Measurements from ENCODE around the gene TTLL6. TPM values are rescaled to one million over a fixed set of nuclear protein-coding genes. Genes with fewer than 3 reads are reported as not detected.

Gene TTLL6
- total RNA-seq, 1 experiment from 2014 or later, result 3.4 TPM

DNA sequence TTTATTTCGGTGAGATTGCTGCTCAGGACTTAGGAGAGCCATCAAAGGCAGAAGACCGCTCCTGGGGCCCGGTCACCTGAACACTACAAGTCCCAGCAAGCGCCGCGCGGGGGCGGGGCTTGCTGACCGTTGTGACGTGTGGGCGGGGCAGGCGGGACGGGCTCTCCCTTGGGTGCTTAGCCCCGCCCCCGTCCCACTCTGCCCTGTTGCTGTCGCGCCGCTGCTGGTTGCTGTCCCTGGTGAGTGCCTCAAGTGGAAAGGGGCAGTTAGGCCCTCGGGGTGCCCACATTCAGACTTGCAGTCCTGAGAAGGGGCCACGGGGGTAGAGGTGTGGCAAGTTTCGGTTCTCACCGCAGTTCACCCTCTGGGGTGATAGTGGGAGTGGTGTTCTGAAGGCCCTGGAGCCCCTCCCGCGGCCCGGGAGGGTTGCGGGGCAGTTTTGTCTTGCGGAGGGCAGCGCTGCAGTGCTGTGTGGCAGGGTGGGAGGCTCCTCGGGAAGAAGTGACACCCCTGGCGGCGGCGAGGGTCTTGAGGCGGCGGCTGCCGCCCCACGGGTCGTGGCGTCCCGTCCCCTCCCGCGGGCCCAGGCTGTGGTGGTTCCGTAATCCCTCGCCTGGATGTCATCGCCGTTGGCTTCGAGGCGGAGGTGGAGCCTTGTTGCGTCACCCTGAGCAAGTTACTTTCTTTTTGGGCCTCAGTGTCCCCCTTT, 14.0 kb upstream of the TTLL6 start, which contains the start of gene CALCOCO2 (continued):
- TF ChIP-seq AR (CRISPR knock-in tag; IDR thresholded peaks at IDR 0.05), result no peak
- TF ChIP-seq NR3C1 (CRISPR knock-in tag; conservative IDR thresholded peaks at IDR 0.05; ENCODE audit: low read depth), result no peak
- no peak for TF ChIP-seq ZNF416 (CRISPR knock-in tag; IDR thresholded peaks at IDR 0.05)
- TF ChIP-seq, protein P1, sequence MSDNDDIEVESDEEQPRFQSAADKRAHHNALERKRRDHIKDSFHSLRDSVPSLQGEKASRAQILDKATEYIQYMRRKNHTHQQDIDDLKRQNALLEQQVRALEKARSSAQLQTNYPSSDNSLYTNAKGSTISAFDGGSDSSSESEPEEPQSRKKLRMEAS (CRISPR knock-in tag; IDR thresholded peaks at IDR 0.05), result peak; percentile 81
- TF ChIP-seq NR1H2 (CRISPR knock-in tag; IDR thresholded peaks at IDR 0.05), result no peak
- TF ChIP-seq, protein P2, sequence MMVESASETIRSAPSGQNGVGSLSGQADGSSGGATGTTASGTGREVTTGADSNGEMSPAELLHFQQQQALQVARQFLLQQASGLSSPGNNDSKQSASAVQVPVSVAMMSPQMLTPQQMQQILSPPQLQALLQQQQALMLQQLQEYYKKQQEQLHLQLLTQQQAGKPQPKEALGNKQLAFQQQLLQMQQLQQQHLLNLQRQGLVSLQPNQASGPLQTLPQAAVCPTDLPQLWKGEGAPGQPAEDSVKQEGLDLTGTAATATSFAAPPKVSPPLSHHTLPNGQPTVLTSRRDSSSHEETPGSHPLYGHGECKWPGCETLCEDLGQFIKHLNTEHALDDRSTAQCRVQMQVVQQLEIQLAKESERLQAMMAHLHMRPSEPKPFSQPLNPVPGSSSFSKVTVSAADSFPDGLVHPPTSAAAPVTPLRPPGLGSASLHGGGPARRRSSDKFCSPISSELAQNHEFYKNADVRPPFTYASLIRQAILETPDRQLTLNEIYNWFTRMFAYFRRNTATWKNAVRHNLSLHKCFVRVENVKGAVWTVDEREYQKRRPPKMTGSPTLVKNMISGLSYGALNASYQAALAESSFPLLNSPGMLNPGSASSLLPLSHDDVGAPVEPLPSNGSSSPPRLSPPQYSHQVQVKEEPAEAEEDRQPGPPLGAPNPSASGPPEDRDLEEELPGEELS (CRISPR knock-in tag; IDR thresholded peaks at IDR 0.05), result no peak
- no peak for TF ChIP-seq ELF4 (CRISPR knock-in tag; IDR thresholded peaks at IDR 0.05; ENCODE audit: low read depth)
- TF ChIP-seq AFF4 (CRISPR knock-in tag; IDR thresholded peaks at IDR 0.05; ENCODE audit: borderline replicate concordance), result no peak
- TF ChIP-seq ZNF281 (CRISPR knock-in tag; IDR thresholded peaks at IDR 0.05), result no peak
- no peak for TF ChIP-seq NFE2L1 (CRISPR knock-in tag; IDR thresholded peaks at IDR 0.05)
- peak; percentile 83 for TF ChIP-seq ZNF423 (CRISPR knock-in tag; IDR thresholded peaks at IDR 0.05)

- Mint-ChIP-seq H3K4me1 (peaks cover under 1% of the 10 kb centered on the region; the same call in 1 of the 2 replicates), H3K4me3 (no peak overlapping the region), H3K27ac (no peak overlapping the region), H3K9me3 (no peaks in the 10 kb centered on the region), H3K36me3 (no peaks in the 10 kb centered on the region), H3K27me3 (ENCODE audit: low read depth) (no peaks in the 10 kb centered on the region; the same call in 1 of the 2 replicates)
- DNase-seq (ENCODE audit: low spot score) (no peak), ATAC-seq (no peak)
- TF ChIP-seq, protein P3, sequence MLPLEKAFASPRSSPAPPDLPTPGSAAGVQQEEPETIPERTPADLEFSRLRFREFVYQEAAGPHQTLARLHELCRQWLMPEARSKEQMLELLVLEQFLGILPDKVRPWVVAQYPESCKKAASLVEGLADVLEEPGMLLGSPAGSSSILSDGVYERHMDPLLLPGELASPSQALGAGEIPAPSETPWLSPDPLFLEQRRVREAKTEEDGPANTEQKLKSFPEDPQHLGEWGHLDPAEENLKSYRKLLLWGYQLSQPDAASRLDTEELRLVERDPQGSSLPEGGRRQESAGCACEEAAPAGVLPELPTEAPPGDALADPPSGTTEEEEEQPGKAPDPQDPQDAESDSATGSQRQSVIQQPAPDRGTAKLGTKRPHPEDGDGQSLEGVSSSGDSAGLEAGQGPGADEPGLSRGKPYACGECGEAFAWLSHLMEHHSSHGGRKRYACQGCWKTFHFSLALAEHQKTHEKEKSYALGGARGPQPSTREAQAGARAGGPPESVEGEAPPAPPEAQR (CRISPR knock-in tag; IDR thresholded peaks at IDR 0.05), result 0 out of 2 replicates have a peak, but pooled peaks have one; percentile 19
- TF ChIP-seq JUN (CRISPR knock-in tag; IDR thresholded peaks at IDR 0.05) (no peak), CREB1 (CRISPR knock-in tag; IDR thresholded peaks at IDR 0.05) (no peak), ZNF396 (CRISPR knock-in tag; IDR thresholded peaks at IDR 0.05; ENCODE audit: borderline replicate concordance) (peak; percentile 46; the same call in 1 of the 2 replicates), RORB (CRISPR knock-in tag; IDR thresholded peaks at IDR 0.05) (no peak), ZNF281 (CRISPR knock-in tag; IDR thresholded peaks at IDR 0.05) (no peak), MXD4 (CRISPR knock-in tag; IDR thresholded peaks at IDR 0.05; ENCODE audit: borderline replicate concordance) (0 out of 2 replicates have a peak, but pooled peaks have one; percentile 69)
- POLR2A ChIA-PET, result no interaction called here
- CTCF ChIA-PET, result interaction anchor here (0.5 to 2.5 kb wide), 4 partner anchors 11 to 58 kb away, joined by 3 to 8 read pairs (median 3); no protein-coding TSS in a partner anchor
Measured at GRCh38 chr17:48825446-48826381, 8.7 kb upstream of the TTLL6 start.

Data from WTC11 (cell line).